A673 (cell line): ENCODE measurements around the gene TRIM26. TPM values are rescaled to one million over a fixed set of nuclear protein-coding genes. Genes with fewer than 3 reads are reported as not detected.

Experiments used
- BruUV-seq: library from RNA; stranded (reverse); fragments of 400-500 nt; replicated peaks from 2 replicates; lab custom pipeline; 2021; lab: Mats Ljungman, UMichigan
- CTCF ChIA-PET: fragments of 300-600 bp; sonication (Branson Sonifier 250); formaldehyde crosslinking; loops from one replicate; lab custom pipeline; 2022; ENCODE audit warnings: antibody characterized with exemption; lab: Charles Lee
- POLR2A ChIA-PET: fragments of 300-600 bp; sonication (Branson Sonifier 250); formaldehyde crosslinking; loops from one replicate; lab custom pipeline; 2022; ENCODE audit warnings: antibody characterized with exemption; ENCODE audit not compliant: low non-redundant PET; lab: Charles Lee
- DNase-seq: peaks from one replicate; pipeline ENCODE4 v3.0.0-alpha.2; 2015; ENCODE audit warnings: low spot score
- H3K27ac ChIP-seq: fragments of 200-600 bp; sonication (generic); 2 replicates; pipeline ENCODE4 v1.5.1; 2016; ENCODE audit warnings: mixed run types, low read depth, mild to moderate bottlenecking, mixed read lengths, antibody characterized with exemption, low read length; ENCODE audit not compliant: poor library complexity, severe bottlenecking
- H3K27me3 ChIP-seq: fragments of 200-600 bp; sonication (generic); replicated peaks from 2 replicates; pipeline ENCODE4 v1.6.1; 2017; ENCODE audit warnings: mixed run types, low read depth, mild to moderate bottlenecking, mixed read lengths, antibody characterized with exemption, low read length; ENCODE audit not compliant: insufficient read depth, poor library complexity
- H3K36me3 ChIP-seq: fragments of 200-600 bp; sonication (generic); 2 replicates; pipeline ENCODE4 v1.6.1; 2016; ENCODE audit warnings: mixed run types, mild to moderate bottlenecking, mixed read lengths, antibody characterized with exemption, low read length; ENCODE audit not compliant: insufficient read depth, poor library complexity, severe bottlenecking
- H3K4me1 ChIP-seq: fragments of 200-600 bp; sonication (generic); 2 replicates; pipeline ENCODE4 v1.6.1; 2017; ENCODE audit warnings: mixed run types, mild to moderate bottlenecking, mixed read lengths, antibody characterized with exemption, low read length; ENCODE audit not compliant: insufficient read depth, poor library complexity, severe bottlenecking
- H3K4me3 ChIP-seq: fragments of 200-600 bp; sonication (generic); 2 replicates; pipeline ENCODE4 v1.5.1; 2016; ENCODE audit warnings: low read depth, mixed run types, mild to moderate bottlenecking, mixed read lengths, low read length; ENCODE audit not compliant: poor library complexity, severe bottlenecking
- H3K9me3 ChIP-seq: fragments of 200-600 bp; sonication (generic); 2 replicates; pipeline ENCODE4 v1.6.1; 2016; ENCODE audit warnings: mixed run types, low read depth, mild to moderate bottlenecking, mixed read lengths, antibody characterized with exemption, low read length; ENCODE audit not compliant: poor library complexity, severe bottlenecking
- CTCF ChIP-seq: fragments of 300-800, 200-600 bp; sonication (generic); conservative IDR thresholded peaks from 2 replicates; pipeline ENCODE4 v1.5.1; 2017; ENCODE audit warnings: low read depth, mild to moderate bottlenecking, antibody characterized with exemption, low read length, moderate library complexity, mixed read lengths
- EZH2 ChIP-seq: fragments of 200-600 bp; sonication (generic); IDR thresholded peaks from 2 replicates; pipeline ENCODE4 v1.6.1; 2017; ENCODE audit warnings: borderline replicate concordance, low read depth, mild to moderate bottlenecking, mixed read lengths, antibody characterized with exemption, low read length; ENCODE audit not compliant: poor library complexity, severe bottlenecking
- intact Hi-C: fragments of 100-400 bp; cut with micrococcal nuclease; formaldehyde crosslinking; loops from one replicate; pipeline ENCODE4 v1.10.0; 2022; ENCODE audit not compliant: unreplicated experiment
- total RNA-seq: library from RNA; stranded (reverse); gene quantifications from 2 replicates; pipeline ENCODE4 v1.2.3, GENCODE V29; 2021

Gene TRIM26
- total RNA-seq, 1 experiment from 2014 or later = 41.3 TPM

GRCh38 chr6:30211306-30211705 is 1.9 kb downstream of the TRIM26 start:
- H3K9me3 ChIP-seq = no peaks in the 10 kb centered on the region
- peaks cover 30% of the 10 kb centered on the region for H3K4me1 ChIP-seq
- no TSS peak for BruUV-seq
- ChIA-PET CTCF (no interaction called here), POLR2A (no interaction called here)
- TF ChIP-seq EZH2 = no peak
- no peak for TF ChIP-seq CTCF
- no peak for DNase-seq
- H3K27me3 ChIP-seq = no peaks in the 10 kb centered on the region
- intact Hi-C loops = loop anchor here (10.0 kb wide), 1 partner anchor 113 kb away; the partner anchor contains the start of gene TRIM39
- no peaks in the 10 kb centered on the region for H3K36me3 ChIP-seq
- H3K27ac ChIP-seq = no peak overlapping the region
- H3K4me3 ChIP-seq = no peak overlapping the region

GRCh38 chr6:30207619-30208295 is 5.4 kb downstream of the TRIM26 start:
- no TSS peak for BruUV-seq
- CTCF ChIA-PET = no interaction called here
- Histone ChIP-seq H3K9me3 (no peaks in the 10 kb centered on the region), H3K27me3 (no peaks in the 10 kb centered on the region), H3K36me3 (no peaks in the 10 kb centered on the region), H3K27ac (no peak overlapping the region), H3K4me1 (peaks cover 30% of the 10 kb centered on the region), H3K4me3 (no peak overlapping the region)
- TF ChIP-seq CTCF (no peak), EZH2 (no peak)
- DNase-seq = no peak
- POLR2A ChIA-PET = no interaction called here
- intact Hi-C loops = no loop called here

- no peak for DNase-seq
- Histone ChIP-seq H3K4me1 (peaks cover 25% of the 10 kb centered on the region), H3K27me3 (no peaks in the 10 kb centered on the region), H3K36me3 (no peaks in the 10 kb centered on the region), H3K4me3 (no peak overlapping the region), H3K27ac (no peak overlapping the region), H3K9me3 (no peaks in the 10 kb centered on the region)
- TF ChIP-seq EZH2 (no peak), CTCF (no peak)
- ChIA-PET CTCF (no interaction called here), POLR2A (no interaction called here)
- intact Hi-C loops = no loop called here
- no TSS peak for BruUV-seq
Measured at GRCh38 chr6:30206799-30207618, 6.2 kb downstream of the TRIM26 start.
